ENCODE measurements around the gene BARX2. TPM values are rescaled to one million over a fixed set of nuclear protein-coding genes. Genes with fewer than 3 reads are reported as not detected.

Gene BARX2
- total and polyA plus RNA-seq, 7 donors: 1.8 to 6.0 TPM; not detected in 5

DNA sequence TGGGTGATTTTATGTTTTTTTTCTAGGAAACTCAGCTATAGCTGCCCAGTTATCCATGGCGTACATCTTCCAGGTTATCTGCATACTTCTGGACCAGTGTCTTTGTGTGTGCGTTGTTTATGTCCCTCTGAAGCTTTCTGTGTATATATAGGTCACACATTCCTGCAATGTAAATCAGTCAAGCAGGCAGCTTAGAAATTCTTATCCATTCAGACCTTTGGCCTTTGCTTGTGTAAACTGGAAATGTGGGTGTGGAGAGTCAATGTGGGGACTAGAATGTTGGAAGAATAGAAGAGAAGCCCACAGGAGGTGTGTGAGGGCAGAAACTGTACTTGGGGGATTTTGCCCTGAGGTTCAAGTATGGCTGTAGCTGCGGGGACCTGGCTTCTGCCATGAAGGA is 51.7 kb downstream of the BARX2 start:
- H3K9me3 ChIP-seq: no peaks in the 10 kb centered on the region
- 51 to 86% (median 64%) methylated on average over 3 of the region's 3 CpGs for WGBS, 3 donors
- no peaks in the 10 kb centered on the region for H3K4me1 ChIP-seq
- TF ChIP-seq, protein P1, sequence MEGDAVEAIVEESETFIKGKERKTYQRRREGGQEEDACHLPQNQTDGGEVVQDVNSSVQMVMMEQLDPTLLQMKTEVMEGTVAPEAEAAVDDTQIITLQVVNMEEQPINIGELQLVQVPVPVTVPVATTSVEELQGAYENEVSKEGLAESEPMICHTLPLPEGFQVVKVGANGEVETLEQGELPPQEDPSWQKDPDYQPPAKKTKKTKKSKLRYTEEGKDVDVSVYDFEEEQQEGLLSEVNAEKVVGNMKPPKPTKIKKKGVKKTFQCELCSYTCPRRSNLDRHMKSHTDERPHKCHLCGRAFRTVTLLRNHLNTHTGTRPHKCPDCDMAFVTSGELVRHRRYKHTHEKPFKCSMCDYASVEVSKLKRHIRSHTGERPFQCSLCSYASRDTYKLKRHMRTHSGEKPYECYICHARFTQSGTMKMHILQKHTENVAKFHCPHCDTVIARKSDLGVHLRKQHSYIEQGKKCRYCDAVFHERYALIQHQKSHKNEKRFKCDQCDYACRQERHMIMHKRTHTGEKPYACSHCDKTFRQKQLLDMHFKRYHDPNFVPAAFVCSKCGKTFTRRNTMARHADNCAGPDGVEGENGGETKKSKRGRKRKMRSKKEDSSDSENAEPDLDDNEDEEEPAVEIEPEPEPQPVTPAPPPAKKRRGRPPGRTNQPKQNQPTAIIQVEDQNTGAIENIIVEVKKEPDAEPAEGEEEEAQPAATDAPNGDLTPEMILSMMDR (IDR thresholded peaks at IDR 0.05): no peak
- peaks cover 0 to 6% (median 0%) of the 10 kb centered on the region in 3 donors for H3K27me3 ChIP-seq (ENCODE audit: insufficient read depth in 3 of 3, low read length in 2 of 3)
- no peak for DNase-seq
- H3K4me3 ChIP-seq: no peak overlapping the region
- no peak overlapping the region for H3K27ac ChIP-seq
- H3K36me3 ChIP-seq (ENCODE audit: insufficient read depth in 1 of 2, low read depth in 1 of 2): no peaks in the 10 kb centered on the region
- intact Hi-C loops (cut with DNase I): no loop called here
- ATAC-seq: no peak

DNA sequence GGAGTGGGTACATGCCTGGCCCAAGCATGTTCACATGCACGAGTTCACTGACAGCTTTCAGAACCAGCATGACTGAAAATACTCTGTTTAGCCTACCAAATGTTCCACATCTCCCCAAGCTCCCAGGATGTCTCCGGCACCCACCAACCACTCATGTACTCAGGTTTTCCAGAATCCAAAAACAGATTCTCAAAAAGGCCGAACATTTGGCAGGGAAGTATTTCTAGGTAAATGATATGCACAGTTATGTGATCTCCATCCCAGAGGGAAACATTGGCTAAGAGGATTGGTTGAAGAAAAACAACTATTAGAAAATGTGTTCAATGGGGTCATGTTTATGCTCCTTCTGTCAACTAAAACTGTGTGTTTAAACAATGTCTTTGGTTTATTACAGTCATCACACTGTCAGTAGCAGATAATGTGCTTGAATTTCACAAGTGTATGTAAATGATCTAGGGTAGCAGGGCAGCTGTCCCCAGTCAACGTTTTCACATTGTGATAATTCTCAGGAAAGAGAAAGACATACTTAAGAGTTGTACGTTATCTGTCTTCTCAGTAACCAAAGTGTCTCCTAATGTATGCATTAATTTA is 52.3 kb downstream of the BARX2 start:
- ATAC-seq: no peak
- Histone ChIP-seq H3K4me3 (no peak overlapping the region), H3K27ac (no peak overlapping the region), H3K27me3 (ENCODE audit: insufficient read depth in 3 of 3, low read length in 2 of 3) (peaks cover 0 to 6% (median 0%) of the 10 kb centered on the region in 3 donors), H3K4me1 (no peaks in the 10 kb centered on the region), H3K9me3 (no peaks in the 10 kb centered on the region), H3K36me3 (ENCODE audit: insufficient read depth in 1 of 2, low read depth in 1 of 2) (no peaks in the 10 kb centered on the region)
- no peak for DNase-seq
- intact Hi-C loops (cut with DNase I): no loop called here
- WGBS, 3 donors: 34 to 35% (median 34%) methylated on average over 5 of the region's 5 CpGs
- TF ChIP-seq, protein P1 (IDR thresholded peaks at IDR 0.05): no peak

DNA sequence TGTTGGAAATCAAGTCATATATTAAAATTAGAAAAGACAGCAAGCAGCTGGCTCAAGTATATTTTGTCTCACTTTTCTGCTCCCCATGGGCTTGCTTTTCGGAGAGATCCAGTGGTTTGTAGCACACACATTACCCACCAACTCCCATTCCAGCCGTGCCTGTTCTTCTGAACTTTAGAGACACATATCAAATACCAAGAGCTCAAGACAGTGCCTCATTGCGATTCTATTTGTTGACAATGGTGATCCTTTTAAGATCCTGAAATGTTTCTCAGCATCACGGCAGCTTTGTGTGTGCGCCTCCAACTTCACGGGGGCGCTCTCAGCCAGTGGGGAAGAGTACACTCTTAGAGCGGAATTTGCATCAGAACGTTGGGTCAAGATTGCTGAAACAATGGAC is 52.9 kb downstream of the BARX2 start:
- ATAC-seq (no peak), DNase-seq (no peak)
- intact Hi-C loops (cut with DNase I): no loop called here
- TF ChIP-seq, protein P1 (IDR thresholded peaks at IDR 0.05): no peak
- 30 to 34% (median 33%) methylated on average over 9 of the region's 9 CpGs for WGBS, 3 donors
- H3K27ac ChIP-seq: no peak overlapping the region
- no peaks in the 10 kb centered on the region for H3K4me1 ChIP-seq
- H3K4me3 ChIP-seq: no peak overlapping the region
- H3K27me3 ChIP-seq (ENCODE audit: insufficient read depth in 3 of 3, low read length in 2 of 3): peaks cover 0 to 6% (median 0%) of the 10 kb centered on the region in 3 donors
- H3K36me3 ChIP-seq (ENCODE audit: insufficient read depth in 1 of 2, low read depth in 1 of 2): no peaks in the 10 kb centered on the region
- H3K9me3 ChIP-seq: no peaks in the 10 kb centered on the region

DNA sequence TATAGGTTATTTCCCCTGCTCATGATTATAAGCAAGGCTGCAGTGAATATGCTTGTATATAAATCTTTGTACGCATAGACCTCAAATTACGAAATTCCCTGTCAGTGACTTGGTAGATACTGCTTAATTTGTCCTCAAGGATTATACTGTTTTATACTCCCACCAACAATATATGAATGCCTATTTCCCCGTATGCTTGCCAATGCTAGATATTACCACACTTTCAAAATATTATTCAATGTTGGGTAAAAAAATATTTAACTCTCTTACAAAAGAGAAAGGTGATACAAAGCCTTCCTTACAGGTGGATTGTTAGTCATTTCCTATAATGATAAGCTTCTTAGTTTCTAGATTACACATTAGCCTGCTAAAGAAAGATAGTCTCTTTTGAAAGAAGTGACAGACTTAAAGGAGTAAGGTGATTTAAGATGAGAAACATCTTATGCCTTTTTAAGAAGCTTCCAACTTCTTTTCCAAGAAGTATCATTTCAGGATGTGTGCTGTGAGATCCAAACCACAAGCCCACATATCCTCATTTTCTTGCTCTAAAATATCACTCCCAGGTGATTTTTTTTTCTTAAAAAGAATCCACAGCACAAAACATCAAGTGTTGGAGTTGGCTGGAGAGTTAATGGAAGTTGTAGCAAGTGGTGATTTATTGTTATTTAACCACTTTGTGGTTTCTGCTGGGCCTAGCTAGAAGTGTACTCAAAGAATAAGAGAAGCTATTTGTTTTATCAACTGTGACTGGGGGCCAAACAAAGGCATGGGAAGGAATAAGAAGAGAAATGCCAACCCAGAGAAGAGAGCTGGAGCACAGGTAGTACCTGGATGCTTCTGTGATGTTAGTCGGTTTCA is 59.2 kb downstream of the BARX2 start:
- 74 to 81% (median 79%) methylated on average over 4 of the region's 4 CpGs for WGBS, 3 donors
- H3K4me3 ChIP-seq: no peak overlapping the region
- peaks cover 0 to 2% (median 0%) of the 10 kb centered on the region in 3 donors for H3K27me3 ChIP-seq (ENCODE audit: insufficient read depth in 3 of 3, low read length in 2 of 3)
- no peaks in the 10 kb centered on the region for H3K36me3 ChIP-seq (ENCODE audit: insufficient read depth in 1 of 2, low read depth in 1 of 2)
- H3K27ac ChIP-seq: no peak overlapping the region
- ATAC-seq (no peak), DNase-seq (no peak)
- H3K9me3 ChIP-seq: no peaks in the 10 kb centered on the region
- H3K4me1 ChIP-seq: no peaks in the 10 kb centered on the region
- TF ChIP-seq, protein P1 (IDR thresholded peaks at IDR 0.05): no peak
- intact Hi-C loops (cut with DNase I): no loop called here

All from psoas muscle (tissue), 8 donors.